HepG2 (cell line): Measurements from ENCODE around the gene LIMCH1. TPM values are rescaled to one million over a fixed set of nuclear protein-coding genes. Genes with fewer than 3 reads are reported as not detected.

Source experiments
- ATAC-seq: fragments of 200-7000 bp; cut with Tn5 transposase; 3 replicates; pipeline ENCODE4 v1.9.1; 2020; ENCODE audit warnings: mild to moderate bottlenecking, moderate library complexity
- BruUV-seq: library from RNA; stranded (reverse); fragments of 400-500 nt; replicated peaks from 2 replicates; lab custom pipeline; 2021; lab: Mats Ljungman, UMichigan
- CTCF ChIA-PET: fragments of 300-600 bp; formaldehyde crosslinking; extraction: SDS; loops from one replicate; lab custom pipeline; 2021; ENCODE audit warnings: low total read pairs, inconsistent platforms, low intra/inter-chr PET ratio; lab: Yijun Ruan, JAX
- POLR2A ChIA-PET: fragments of 350-600 bp; sonication (Branson Sonifier 250); formaldehyde crosslinking; loops from one replicate; lab custom pipeline; 2020; ENCODE audit warnings: antibody characterized with exemption, inconsistent platforms; lab: Yijun Ruan, JAX
- DNase-seq: peaks from one replicate; pipeline ENCODE4 v3.0.0-alpha.2; 2015; ENCODE audit warnings: low spot score
- FAIRE-seq: peaks from 3 replicates; lab custom pipeline; 2011; peaks lifted over from hg19 to GRCh38; lab: Jason Lieb, UNC
- H2AFZ ChIP-seq: one replicate; pipeline ENCODE4 v1.6.1; 2011; ENCODE audit warnings: low read length, inconsistent platforms
- H3K27ac ChIP-seq: fragments of 300-600 bp; 3 replicates; pipeline ENCODE4 v1.8.0; 2011; ENCODE audit warnings: mixed run types, mild to moderate bottlenecking, mixed read lengths, low read length, inconsistent platforms; ENCODE audit not compliant: insufficient read depth; ENCODE audit errors: extremely low read length
- H3K27me3 ChIP-seq, 2 experiments: fragments of 200-600 bp in 1 of 2; 2 replicates in 1 of 2; 3 replicates in 1 of 2; pipeline versions ENCODE4 v1.6.0 to v1.8.0; 2011; ENCODE audit warnings: low read length in 2 of 2, mild to moderate bottlenecking in 2 of 2, moderate library complexity in 2 of 2, inconsistent platforms in 1 of 2; ENCODE audit not compliant: insufficient read depth in 2 of 2, control insufficient read depth in 1 of 2
- H3K36me3 ChIP-seq, 2 experiments: fragments of 200-600 bp in 1 of 2; replicated peaks in 1 of 2; 2 replicates in 1 of 2; 3 replicates in 1 of 2; pipeline versions ENCODE4 v1.5.1 to v1.8.0; 2011; ENCODE audit warnings: low read length in 2 of 2, inconsistent platforms in 1 of 2; ENCODE audit not compliant: insufficient read depth in 2 of 2, control insufficient read depth in 1 of 2
- H3K4me1 ChIP-seq: 2 replicates; pipeline ENCODE4 v1.5.1; 2012; ENCODE audit warnings: low read length, inconsistent platforms; ENCODE audit not compliant: insufficient read depth
- H3K4me2 ChIP-seq: 2 replicates; pipeline ENCODE4 v1.6.0; 2011; ENCODE audit warnings: low read depth, low read length, inconsistent platforms
- H3K4me3 ChIP-seq, 3 experiments: fragments of 200-600 bp in 1 of 3; sonication (generic), shearing (Covaris generic) in 1 of 3; replicated peaks in 1 of 3; 2 replicates each; pipeline ENCODE4 v1.5.1; 2011 to 2016; ENCODE audit warnings: low read length in 3 of 3, inconsistent platforms in 2 of 3, low read depth in 2 of 3, mild to moderate bottlenecking in 2 of 3, control low read depth in 1 of 3, mixed read lengths in 1 of 3; ENCODE audit not compliant: insufficient read depth in 1 of 3
- H3K79me2 ChIP-seq: one replicate; pipeline ENCODE4 v1.6.1; 2011; ENCODE audit warnings: low read length, inconsistent platforms; ENCODE audit not compliant: insufficient read depth
- H3K9ac ChIP-seq: 2 replicates; pipeline ENCODE4 v1.6.0; 2011; ENCODE audit warnings: mild to moderate bottlenecking, low read depth, low read length, inconsistent platforms; ENCODE audit not compliant: insufficient read depth
- H3K9me3 ChIP-seq: 2 replicates; pipeline ENCODE4 v1.5.1; 2012; ENCODE audit warnings: mild to moderate bottlenecking, low read length
- H4K20me1 ChIP-seq: 2 replicates; pipeline ENCODE4 v1.6.0; 2011; ENCODE audit warnings: inconsistent platforms, mild to moderate bottlenecking, low read length, moderate library complexity; ENCODE audit not compliant: insufficient read depth
- CEBPB ChIP-seq: IDR thresholded peaks from 2 replicates; pipeline ENCODE4 v1.6.1; 2011; ENCODE audit warnings: low read depth, low read length, improper control_type of control experiment, borderline replicate concordance
- KDM4B ChIP-seq: sonication (generic); formaldehyde crosslinking; IDR thresholded peaks from 2 replicates; pipeline ENCODE4 v1.4.0; 2020; ENCODE audit warnings: missing genetic modification reagents
- MTA3 ChIP-seq: sonication (generic); formaldehyde crosslinking; IDR thresholded peaks from 2 replicates; pipeline ENCODE4 v1.4.0; 2020; ENCODE audit warnings: missing genetic modification reagents
- ZNF274 ChIP-seq: sonication (generic); formaldehyde crosslinking; IDR thresholded peaks from 2 replicates; pipeline ENCODE4 v1.5.1; 2020; ENCODE audit warnings: mild to moderate bottlenecking, missing genetic modification reagents
- ZNF335 ChIP-seq: sonication (generic); formaldehyde crosslinking; IDR thresholded peaks from 2 replicates; pipeline ENCODE4 v1.4.0; 2020; ENCODE audit warnings: missing genetic modification reagents
- WGBS: methylation state at CpG from one replicate; pipeline ENCODE4 v1.1.6; 2017; ENCODE audit warnings: low lambda C conversion rate; 5-methylcytosine and 5-hydroxymethylcytosine counted together
- in situ Hi-C: cut with HindIII; loops from 2 replicates; pipeline ENCODE4 v1.10.0; 2017; ENCODE audit warnings: low pct_unique_long_range_greater_than_20kb; ENCODE audit not compliant: extremely low pct_ligation_motif_present
- intact Hi-C: fragments of 100-400 bp; cut with micrococcal nuclease; formaldehyde crosslinking; loops from one replicate; pipeline ENCODE4 v1.10.0; 2022; ENCODE audit not compliant: unreplicated experiment
- polyA plus RNA-seq, 8 experiments: library from polyadenylated mRNA; depleted of rRNA in 3 of 8; stranded (reverse) in 7 of 8; unstranded in 1 of 8; fragments of >200 nt; fragmentation: Illumina TruSeq in 4 of 8; extraction: Trizol in 4 of 8; gene quantifications; 2 replicates each; pipeline versions ENCODE4 v1.2.1 to v1.2.3, GENCODE V29; 2011 to 2016; ENCODE audit warnings: low read depth in 4 of 8, missing spikeins in 1 of 8, mixed read lengths in 1 of 8; ENCODE audit not compliant: insufficient read depth in 1 of 8
- total RNA-seq, 5 experiments: library from RNA; depleted of rRNA; stranded (reverse); fragments of >200 nt; fragmentation: Illumina TruSeq; extraction: Trizol; gene quantifications; 2 replicates each; pipeline ENCODE4 v1.2.3, GENCODE V29; 2016; ENCODE audit warnings: low read depth in 1 of 5
- TF ChIP-seq, protein P1 (sequence below): sonication (generic); formaldehyde crosslinking; IDR thresholded peaks from 2 replicates; pipeline ENCODE4 v1.4.0; 2020; ENCODE audit warnings: missing genetic modification reagents

Gene LIMCH1
- total and polyA plus RNA-seq, 2 of the 13 experiments (the other 11 are each of a cell fraction or from before 2014, with no cell fraction given) = 0.04 TPM; not detected in 1

DNA sequence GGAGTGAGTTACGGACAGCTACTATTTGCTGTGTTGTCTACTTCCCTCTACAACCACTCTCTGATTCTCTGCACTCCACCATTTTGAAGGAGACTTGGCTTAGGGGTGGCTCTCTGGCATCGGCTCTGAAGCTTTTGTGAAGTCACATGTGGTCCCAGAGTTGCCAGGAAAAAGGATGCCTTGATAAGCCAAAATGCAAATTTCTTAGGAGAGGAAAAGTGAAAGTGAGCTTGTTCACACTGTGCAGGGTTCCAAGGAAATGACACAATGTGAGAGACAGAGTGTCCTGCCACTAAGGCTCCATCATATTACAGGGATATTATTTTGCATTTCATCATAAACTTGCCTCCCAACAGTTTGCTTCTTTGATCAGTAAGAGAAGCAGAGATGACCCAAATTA lies 203.4 kb downstream of the LIMCH1 start:
- Histone ChIP-seq H3K27ac (no peak overlapping the region), H3K9ac (no peak overlapping the region), H3K27me3 (peaks cover 1 to 15% of the 10 kb centered on the region in 2 experiments; a peak in 2 of 5 replicates), H3K4me2 (no peak overlapping the region), H3K36me3 (no peaks in the 10 kb centered on the region), H3K4me1 (no peaks in the 10 kb centered on the region), H4K20me1 (no peaks in the 10 kb centered on the region), H3K9me3 (no peaks in the 10 kb centered on the region), H3K4me3 (no peak overlapping the region), H3K79me2 (no peaks in the 10 kb centered on the region), H2AFZ (no peak overlapping the region)
- ChIA-PET POLR2A (no interaction called here), CTCF (no interaction called here)
- intact Hi-C loops = no loop called here
- DNase-seq (no peak), FAIRE-seq (no peak), ATAC-seq (no peak)
- in situ Hi-C loops = no loop called here
- 0% methylated on average over 2 of the region's 2 CpGs for whole genome bisulfite sequencing
- no peak for TF ChIP-seq KDM4B
- no peak for TF ChIP-seq MTA3 (CRISPR knock-in tag)
- TF ChIP-seq ZNF274 (CRISPR knock-in tag) = no peak
- no peak for TF ChIP-seq ZNF335
- BruUV-seq = no TSS peak

DNA sequence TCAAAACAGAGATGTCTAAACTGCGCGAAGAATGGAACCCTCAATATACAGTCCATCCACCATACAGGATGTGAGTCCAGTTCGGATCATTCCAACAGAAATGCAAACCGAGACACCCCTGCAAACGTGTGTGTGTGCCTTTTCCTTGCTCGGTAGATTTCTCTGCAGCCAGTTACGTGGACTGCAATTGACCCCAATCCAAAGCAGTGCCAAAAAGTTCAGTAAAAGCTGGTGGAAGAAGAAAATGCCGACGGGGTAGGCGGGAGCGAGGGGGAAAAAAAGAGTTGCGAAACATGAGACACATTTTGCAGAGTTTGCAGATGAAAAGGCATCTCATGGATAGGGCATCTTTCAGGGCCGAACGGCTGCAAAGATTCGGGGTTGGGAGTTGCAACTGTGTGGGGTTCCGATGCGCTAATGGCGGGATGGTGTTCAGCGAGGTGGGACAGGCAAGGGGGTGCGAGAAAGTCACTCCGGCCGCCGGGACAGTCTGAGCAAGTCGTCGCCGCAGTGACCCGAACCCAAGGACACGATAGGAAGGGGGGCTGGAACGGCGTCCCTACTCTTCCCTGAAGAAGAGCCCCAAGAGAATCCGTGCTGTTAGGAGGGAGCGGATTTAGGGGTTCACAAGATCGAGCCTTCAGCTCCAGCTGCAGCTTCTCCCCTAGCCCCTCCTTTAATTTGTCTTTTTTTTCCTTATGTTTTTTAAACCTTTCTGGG lies 206.8 kb downstream of the LIMCH1 start:
- in situ Hi-C loops = no loop called here
- Histone ChIP-seq H3K27ac (no peak overlapping the region), H3K36me3 (no peaks in the 10 kb centered on the region), H2AFZ (no peak overlapping the region), H3K27me3 (peaks cover 3 to 45% of the 10 kb centered on the region in 2 experiments; a peak in 3 of 5 replicates), H3K4me3 (no peak overlapping the region), H3K79me2 (no peaks in the 10 kb centered on the region), H3K4me2 (no peak overlapping the region), H3K9me3 (no peaks in the 10 kb centered on the region), H3K9ac (no peak overlapping the region), H3K4me1 (no peaks in the 10 kb centered on the region), H4K20me1 (no peaks in the 10 kb centered on the region)
- no peak for ATAC-seq
- no TSS peak for BruUV-seq
- intact Hi-C loops = loop anchor here (5.0 kb wide), 1 partner anchor 462 kb away; no protein-coding TSS in a partner anchor
- FAIRE-seq = no peak
- no peak for DNase-seq
- 38% methylated on average over 33 of the region's 33 CpGs for WGBS
- CTCF ChIA-PET = no interaction called here
- peak; percentile 42; the same call in 1 of the 2 replicates for TF ChIP-seq CEBPB
- TF ChIP-seq, protein P1, sequence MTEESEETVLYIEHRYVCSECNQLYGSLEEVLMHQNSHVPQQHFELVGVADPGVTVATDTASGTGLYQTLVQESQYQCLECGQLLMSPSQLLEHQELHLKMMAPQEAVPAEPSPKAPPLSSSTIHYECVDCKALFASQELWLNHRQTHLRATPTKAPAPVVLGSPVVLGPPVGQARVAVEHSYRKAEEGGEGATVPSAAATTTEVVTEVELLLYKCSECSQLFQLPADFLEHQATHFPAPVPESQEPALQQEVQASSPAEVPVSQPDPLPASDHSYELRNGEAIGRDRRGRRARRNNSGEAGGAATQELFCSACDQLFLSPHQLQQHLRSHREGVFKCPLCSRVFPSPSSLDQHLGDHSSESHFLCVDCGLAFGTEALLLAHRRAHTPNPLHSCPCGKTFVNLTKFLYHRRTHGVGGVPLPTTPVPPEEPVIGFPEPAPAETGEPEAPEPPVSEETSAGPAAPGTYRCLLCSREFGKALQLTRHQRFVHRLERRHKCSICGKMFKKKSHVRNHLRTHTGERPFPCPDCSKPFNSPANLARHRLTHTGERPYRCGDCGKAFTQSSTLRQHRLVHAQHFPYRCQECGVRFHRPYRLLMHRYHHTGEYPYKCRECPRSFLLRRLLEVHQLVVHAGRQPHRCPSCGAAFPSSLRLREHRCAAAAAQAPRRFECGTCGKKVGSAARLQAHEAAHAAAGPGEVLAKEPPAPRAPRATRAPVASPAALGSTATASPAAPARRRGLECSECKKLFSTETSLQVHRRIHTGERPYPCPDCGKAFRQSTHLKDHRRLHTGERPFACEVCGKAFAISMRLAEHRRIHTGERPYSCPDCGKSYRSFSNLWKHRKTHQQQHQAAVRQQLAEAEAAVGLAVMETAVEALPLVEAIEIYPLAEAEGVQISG (CRISPR knock-in tag) = no peak
- POLR2A ChIA-PET = no interaction called here
